Right renal cortex interstitium (tissue), 3 donors: Measurements from ENCODE around the gene NFIB. TPM values are rescaled to one million over a fixed set of nuclear protein-coding genes. Genes with fewer than 3 reads are reported as not detected.

ENCODE experiments used
- DNase-seq, 3 donors: peaks; one replicate each; pipeline ENCODE4 v3.0.0-alpha.2; 2013; ENCODE audit warnings: low read depth in 3 of 3, low spot score in 2 of 3
- polyA plus RNA-seq, 3 donors: library from polyadenylated mRNA; unstranded; fragments of 120-200 nt; gene quantifications; one replicate each; pipeline ENCODE4 v1.2.1, GENCODE V29; 2013; ENCODE audit not compliant: insufficient read length in 3 of 3

Gene NFIB
- polyA plus RNA-seq, 3 donors: 18.1 to 19.9 (median 18.4) TPM

DNA sequence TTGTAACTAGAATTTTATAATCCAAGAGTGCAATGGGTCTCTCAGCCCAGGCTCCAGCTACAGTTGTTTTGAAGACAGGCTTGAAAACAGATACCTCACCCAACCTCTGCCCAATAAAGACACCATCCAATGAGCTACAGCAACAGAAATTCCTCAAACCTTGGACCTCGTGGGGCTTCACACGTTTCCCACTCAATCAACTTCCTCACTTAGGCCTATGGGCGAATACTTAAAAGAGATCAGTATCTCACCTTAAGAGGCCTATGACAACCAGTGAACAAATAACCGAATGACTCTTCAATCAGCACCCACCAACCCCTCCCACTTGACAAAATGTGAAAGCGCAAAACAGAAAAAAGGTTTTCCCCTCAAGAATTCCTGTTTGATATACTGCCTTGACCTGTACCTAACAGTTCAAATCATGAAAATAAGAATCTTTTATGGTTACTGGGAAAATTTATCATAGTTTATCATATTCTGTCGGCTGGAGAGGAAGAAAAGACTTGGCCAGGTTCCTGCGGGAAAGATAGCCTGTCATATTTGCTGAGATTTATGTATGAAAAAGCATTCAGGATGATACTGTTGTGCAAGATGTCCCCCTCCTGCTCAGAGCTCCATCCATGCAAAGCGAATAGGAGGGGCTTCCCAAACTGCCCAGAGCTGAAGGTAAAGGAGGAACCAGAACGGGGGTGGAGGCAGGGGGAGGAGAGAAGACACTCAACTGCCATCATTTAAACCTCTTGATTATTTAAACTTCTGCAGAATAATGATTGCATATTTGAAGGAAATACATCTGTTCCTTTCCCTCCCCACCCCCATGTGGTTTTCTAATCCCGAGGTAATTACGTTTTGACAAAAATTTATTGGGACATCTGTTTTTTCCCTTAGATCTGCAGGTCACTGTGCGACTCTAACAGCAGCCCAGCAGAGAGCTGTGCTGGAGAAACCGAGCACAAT is 256.3 kb downstream of the NFIB start:
- no peak for DNase-seq

DNA sequence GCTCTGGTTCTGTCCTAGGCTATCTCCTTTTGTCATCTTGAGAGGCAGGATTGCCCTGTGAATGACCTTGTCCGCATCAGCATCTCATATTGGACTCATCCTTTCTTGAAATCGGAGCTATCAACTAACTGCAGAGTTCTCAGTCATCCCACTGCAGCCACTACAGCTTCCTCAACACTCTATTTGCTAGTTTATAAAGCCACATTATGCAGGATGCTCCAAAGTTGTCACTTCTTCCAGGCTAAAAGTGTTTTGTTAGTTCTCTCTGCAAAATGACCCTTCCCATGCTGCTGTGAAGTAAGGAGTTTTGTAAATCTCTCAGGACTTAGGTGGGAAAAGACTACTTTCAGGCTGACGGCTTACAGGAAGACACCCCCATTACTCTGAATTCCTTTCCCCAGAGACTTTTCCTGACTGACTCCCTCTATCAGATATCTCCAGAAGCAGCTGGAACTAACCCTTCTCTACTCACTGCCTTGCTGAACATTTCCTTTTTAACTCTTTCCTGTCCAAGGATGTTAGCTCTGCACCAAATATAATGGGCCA is 257.6 kb downstream of the NFIB start:
- no peak for DNase-seq

DNA sequence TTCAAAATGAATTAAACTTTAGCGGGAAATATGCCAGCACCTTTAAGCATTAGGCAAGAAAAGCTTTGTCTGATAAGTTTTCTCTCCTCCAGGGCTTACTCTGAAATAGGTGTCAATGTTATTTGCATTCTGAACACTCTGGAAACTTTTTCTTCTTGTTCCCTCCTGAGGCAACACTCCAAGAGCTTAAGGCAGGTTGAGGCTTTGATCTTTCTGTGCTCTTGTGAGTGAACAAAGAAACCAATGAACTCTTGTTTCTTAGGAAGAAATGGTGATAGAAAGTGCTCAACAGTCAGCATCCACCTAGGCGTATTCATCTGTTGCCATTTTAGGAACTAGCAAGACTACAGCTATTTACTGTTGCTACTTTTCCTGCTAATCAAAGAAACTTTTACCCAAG is 259.8 kb downstream of the NFIB start:
- no peak for DNase-seq

- DNase-seq: no peak
Observed at GRCh38 chr9:14052359-14052758, 261.6 kb downstream of the NFIB start.

DNA sequence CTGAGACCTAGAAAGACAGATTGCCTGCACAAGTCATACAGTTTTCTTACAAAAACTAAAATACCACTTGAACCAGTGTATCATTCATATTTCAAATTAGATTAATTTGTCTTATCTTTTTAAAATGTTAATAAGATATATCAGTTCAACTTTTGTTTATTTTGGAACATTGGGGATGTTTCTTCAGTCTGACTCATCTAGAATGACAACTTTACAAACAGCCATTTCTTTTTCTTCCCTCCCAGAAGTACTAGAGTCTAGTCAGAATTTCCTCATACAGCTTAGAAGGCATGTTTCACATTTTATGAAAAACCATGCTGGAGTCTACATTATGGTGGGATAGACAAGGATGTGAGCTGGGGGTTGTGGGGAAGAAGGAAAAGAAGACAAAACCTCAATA is 262.5 kb downstream of the NFIB start:
- DNase-seq: no peak

- DNase-seq: no peak
Observed at GRCh38 chr9:14043483-14043882, 270.5 kb downstream of the NFIB start.

- DNase-seq: no peak
Observed at GRCh38 chr9:14037331-14037730, 276.6 kb downstream of the NFIB start.

DNA sequence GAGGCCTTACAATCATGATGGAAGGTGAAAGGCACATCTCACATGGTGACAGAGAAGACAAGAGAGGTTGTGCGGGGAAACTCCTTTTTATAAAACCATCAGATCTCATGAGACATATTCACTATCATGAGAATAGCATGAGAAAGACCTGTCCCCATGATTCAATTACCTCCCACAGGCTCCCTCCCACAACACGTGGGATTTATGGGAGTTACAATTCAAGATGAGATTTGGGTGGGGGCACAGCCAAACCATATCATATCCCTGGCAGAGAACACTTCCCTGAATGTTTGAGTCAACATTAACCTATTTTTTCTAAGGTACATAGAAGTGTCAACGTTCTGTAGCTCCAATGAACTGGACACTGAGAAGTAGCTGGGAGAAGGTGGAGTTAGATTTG is 280.9 kb downstream of the NFIB start:
- no peak for DNase-seq
